Activated naive CD4-positive, alpha-beta T cell treated with Interleukin-2 at 50 U/mL for 16 hours (primary cell): Measurements from ENCODE around the gene PLA2G15.
A peak's percentile ranks its signal among the peaks of the same experiment; 100 is the strongest.

Source experiments
- DNase-seq: peaks from one replicate; pipeline ENCODE4 v3.0.0-alpha.2; 2020

PLA2G15 gene, protein sequence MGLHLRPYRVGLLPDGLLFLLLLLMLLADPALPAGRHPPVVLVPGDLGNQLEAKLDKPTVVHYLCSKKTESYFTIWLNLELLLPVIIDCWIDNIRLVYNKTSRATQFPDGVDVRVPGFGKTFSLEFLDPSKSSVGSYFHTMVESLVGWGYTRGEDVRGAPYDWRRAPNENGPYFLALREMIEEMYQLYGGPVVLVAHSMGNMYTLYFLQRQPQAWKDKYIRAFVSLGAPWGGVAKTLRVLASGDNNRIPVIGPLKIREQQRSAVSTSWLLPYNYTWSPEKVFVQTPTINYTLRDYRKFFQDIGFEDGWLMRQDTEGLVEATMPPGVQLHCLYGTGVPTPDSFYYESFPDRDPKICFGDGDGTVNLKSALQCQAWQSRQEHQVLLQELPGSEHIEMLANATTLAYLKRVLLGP

DNA sequence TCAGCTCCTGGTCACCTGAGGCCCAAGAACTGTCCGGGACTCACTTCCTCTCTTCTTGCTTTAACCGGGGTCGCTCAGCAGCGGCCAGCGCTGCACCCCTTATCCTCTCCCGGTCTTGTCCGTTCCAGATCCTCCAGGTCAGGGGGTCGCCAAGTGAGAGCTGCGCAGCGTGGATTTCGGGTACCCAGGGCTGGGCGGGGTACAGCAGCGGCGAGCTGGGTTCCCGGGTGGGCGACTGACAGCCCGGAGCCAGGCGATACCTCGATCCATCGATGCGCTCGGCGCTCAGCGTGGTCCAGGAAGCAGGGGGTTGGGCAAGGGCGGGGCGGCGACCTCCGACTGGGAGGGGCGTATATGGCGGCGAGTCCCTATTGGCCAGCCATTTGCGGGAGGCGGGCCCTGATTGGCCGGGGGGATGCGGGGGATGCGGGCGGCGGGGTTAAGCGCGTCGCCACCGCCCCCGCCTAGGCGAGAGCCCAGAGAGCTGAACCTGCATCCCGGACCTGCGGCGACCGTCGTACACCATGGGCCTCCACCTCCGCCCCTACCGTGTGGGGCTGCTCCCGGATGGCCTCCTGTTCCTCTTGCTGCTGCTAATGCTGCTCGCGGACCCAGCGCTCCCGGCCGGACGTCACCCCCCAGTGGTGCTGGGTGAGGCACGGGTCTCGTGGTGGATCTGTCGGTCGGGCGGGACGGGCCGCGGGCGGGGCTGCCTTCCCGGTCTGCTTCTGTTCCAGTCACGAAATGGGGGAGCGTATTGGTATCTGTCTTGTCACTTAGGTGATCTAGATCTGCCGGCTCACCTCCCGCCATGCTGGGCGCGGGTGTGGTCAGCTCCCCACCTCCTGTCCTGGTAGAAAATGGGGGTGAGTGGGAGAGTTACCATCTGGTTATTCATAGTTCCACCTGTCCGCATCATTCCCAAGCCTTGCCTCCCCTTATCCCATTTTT, at the start of gene PLA2G15:
PLA2G15 (plus strand) TSS at position 471 of the 951 bp plus-strand sequence; CDS start at position 525, 54 bp downstream.
- DNase-seq: peak; percentile 96

DNA sequence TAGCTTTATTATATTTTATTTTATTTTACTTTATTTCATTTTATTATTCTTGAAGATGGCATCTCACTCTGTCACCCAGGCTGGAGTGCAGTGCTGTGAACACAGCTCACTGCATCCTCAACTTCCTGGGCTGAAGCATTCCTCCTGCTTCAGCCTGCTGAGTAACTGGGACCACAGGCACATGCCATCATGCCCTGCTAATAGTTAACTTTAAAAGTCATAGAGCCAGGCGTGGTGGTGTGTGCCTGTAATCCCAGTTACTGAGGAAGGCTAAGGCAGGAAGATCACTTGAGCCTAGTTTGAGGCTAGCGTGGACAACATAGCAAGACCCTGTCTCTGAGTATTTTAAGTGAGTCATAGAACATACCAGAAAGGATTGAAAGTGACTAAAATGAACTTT, 47.9 kb upstream of the PLA2G15 start:
- DNase-seq: no peak

DNA sequence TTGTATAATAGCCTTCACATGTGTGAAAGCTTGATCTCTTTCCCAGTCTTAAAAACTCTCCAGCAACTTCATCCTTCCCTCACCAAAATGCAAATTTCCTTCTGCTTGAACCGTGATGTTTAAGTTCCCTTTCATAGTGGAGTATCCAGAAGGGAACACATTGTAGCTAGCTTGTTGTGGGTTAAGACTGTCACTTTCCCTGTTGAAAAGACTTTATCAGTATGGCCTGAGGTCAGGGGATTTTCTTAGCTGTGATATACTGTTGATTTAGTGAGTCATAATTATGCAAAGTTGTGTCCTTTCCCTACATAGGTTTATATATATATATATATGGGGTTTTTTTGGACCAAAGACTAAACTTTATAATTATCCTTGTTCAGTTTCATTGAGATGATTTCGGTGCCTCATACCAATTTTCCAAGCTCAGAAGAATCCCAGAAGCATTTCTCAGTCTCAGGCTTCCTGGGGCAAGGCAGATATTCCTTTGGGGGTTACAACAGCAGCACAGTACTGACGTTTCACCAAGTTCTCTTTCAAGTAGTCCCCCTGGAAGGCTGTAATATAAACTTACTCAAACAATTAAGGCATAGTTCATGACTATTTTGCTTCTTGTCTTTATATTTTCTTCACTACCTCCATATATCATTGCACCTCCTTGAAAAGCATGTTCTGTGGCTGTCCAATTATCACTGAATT, 44.9 kb upstream of the PLA2G15 start:
- no peak for DNase-seq

DNA sequence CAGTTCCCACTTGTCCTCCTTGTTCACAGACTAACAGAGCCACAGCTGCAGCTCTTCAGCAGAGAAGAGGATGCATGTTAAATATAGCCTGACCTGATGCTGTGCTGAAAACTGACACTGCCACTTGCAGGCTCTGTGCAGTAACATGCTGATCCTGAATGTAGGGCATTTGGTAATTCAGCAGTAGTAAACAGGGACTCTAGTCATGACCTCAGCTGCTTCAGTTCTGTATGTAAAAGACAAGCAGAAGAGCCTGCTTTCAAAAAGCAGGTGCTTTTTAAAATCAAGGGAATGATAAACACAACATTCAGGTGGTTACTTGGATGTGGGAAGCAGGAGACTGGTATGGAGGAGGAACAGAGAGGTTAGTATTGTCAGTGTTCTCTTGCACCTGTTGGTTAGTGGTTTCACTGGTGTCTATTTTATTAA, 43.1 kb upstream of the PLA2G15 start:
- no peak for DNase-seq

DNA sequence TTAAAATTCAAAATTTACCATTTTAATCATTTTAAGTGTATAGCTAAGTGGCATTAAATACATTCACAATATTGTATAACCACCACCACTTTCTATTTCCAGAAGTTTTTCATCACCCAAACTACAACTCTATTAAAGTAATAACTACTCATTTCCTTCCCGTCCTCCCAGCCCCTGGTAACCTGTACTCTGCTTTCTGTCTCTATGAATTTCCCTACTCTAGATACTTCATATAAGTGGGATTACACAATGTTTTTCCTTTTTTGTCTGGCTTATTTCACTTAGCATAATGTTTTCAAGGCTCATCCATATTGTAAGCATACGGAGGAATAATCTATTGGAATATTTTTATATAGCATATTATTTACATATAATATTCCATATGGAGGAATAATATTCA, 38.9 kb upstream of the PLA2G15 start:
- no peak for DNase-seq

DNA sequence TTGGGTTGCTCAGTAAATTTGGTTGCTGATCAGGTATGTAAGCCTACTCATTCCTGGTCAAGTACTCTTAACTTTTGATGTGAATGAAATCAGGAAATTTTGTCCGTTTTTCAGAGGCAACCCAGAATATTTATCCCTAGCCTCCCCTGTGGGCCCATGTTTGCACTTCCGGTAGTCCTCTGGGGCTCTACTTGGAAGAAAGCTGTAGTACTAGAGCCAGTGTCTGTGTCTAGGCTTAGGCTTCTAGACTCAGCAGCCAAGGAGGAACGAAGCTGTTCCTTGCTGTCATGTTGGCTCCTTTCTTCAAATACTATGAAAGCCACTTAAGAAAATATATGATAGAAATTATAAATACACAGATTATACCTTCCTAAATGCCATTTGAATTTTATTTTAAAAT, 30.4 kb upstream of the PLA2G15 start:
- DNase-seq: no peak

DNA sequence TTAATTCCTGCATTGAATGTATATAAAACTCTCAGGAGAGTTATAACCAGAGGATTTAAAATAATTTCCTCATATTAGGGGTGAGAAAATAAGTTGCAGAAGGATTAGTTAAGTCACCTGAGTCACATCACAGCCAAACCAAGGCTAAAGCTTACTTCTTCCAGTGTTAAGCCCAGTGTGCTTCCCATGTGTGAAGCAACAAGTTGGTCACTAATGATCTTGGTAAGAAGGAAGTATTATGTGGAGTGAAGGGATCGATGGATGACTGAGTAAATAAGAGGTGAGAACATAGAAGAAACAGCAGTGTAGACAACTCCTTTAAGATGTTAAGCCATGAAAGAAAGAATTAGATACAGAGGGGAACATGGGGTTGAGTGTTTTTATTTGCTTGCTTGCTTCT, 29.9 kb upstream of the PLA2G15 start:
- no peak for DNase-seq

DNA sequence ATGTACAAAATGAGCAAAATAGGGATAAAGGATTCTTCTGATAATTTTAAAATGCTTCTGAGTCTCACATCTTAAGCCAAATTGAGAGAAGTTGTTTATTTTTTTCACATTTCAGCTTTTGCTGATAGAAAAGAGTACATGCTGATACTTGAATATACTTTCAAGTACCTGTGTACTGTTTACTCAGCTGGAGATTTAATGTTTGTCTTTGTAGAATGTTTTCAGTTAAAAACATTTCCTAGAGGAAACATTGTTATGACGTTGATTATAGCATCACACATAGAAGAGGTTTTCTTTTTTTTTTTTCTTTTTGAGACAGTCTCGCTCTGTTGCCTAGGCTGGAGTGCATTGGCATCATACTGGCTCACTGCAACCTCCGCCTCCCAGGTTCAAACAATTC, 28.9 kb upstream of the PLA2G15 start:
- no peak for DNase-seq

DNA sequence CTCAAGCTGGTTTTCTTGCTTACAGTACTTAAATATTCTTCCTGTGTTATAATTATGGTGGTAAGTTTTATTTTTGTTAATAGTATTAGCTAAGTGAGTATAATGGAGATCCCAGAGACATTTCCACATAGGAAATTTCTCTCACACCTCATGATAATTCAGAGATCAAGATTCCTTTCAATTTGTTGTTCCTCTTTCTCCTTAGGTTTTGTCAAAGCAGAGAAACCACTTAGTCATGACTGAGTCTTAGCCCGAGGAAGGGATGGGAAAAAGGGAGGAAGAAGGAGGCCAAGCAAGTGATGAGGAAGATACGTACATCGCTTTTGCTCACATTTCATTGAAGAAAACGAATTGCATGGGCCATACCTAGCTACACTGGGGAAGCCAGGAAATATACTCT, 27.7 kb upstream of the PLA2G15 start:
- DNase-seq: no peak

DNA sequence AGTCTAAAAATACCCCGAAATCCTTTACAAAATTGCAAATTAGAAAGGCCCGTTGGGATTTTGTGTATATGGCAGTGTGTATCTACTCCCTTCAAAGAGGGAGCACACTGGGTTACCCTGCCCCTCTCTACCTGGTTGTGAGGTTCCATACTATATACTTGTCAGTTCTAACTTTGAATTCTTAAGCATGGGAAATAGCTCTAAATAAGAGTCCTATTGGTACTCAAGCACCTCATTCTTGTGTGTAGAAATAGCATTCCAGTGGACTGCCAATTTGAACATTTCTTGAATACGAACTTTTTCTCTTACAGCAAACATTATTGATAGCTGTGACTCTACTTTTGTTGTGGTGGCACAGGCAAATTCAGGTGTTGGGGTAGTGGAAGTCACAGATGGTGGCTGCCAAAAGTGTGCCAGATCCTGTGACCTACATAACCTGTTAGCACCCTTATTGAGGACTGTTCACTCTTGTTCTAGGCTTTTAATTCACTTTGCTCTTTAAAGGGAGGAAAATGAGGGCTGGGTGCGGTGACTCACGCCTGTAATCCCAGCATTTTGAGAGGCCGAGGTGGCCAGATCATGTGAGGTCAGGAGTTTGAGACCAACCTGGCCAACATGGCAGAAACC, 25.3 kb upstream of the PLA2G15 start:
- no peak for DNase-seq

DNA sequence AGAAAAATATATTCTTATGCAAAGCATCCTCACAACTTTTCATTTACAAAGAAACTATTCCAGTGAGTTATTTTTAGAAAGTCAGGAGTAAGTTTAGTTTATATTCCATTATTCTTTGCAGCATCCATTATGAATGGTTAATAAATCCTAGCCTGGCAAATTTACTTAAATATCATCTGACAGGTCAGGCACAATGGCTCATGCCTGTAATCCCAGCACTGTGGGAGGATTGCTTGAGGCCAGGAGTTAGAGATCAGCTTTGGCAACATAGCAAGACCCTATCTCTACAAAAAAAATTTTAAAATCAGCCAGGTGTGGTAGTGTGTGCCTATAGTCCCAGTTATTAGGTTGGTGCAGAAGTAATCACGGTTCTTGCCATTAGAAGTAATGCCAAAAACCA, 22.1 kb upstream of the PLA2G15 start:
- DNase-seq: no peak

DNA sequence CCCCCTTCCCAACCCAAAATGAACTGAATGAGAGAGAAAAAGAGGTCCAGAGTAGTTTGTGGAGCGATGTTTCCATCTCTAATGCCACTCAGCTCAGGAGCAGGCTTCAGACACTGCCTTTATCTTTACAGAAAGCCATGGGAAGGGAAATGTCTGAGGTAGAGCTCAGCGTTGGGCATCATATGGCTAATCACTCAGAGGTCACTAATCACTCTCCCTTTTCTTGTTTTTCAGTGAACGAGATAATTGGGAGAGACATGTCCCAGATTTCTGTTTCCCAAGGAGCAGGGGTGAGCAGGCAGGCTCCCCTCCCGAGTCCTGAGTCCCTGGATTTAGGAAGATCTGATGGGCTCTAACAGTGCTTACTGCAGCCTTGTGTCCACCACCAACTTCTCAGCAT, 19.1 kb upstream of the PLA2G15 start:
- DNase-seq: no peak

DNA sequence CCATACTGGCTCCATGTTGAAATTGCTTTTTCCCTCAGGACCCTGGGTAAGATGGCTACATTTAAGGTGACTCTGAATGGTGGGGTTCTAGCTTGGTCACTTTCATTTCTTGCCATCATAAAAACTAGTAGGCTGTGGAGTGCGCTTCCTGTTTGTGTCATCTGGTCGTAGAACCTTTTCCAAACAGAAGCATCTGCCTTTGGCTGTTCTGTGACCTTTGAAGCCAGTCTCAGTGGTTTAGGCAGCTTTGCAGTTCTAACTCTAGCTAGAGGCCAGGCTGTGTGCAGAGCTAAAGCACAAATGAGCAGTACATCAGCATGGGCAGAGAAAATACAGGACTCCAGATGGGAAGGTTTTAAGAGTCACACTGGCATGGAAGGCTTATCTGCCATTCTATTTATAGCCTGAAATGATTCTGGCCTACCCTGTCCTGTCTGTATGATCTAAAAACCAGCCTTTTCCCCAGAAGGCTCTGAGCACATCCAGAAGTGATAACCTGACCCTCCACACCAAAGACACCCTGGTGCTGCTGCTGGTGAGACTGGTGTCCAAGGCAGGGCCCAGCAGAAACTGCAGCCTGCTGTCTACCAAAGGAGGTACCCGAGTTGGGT, 17.9 kb upstream of the PLA2G15 start:
- no peak for DNase-seq

DNA sequence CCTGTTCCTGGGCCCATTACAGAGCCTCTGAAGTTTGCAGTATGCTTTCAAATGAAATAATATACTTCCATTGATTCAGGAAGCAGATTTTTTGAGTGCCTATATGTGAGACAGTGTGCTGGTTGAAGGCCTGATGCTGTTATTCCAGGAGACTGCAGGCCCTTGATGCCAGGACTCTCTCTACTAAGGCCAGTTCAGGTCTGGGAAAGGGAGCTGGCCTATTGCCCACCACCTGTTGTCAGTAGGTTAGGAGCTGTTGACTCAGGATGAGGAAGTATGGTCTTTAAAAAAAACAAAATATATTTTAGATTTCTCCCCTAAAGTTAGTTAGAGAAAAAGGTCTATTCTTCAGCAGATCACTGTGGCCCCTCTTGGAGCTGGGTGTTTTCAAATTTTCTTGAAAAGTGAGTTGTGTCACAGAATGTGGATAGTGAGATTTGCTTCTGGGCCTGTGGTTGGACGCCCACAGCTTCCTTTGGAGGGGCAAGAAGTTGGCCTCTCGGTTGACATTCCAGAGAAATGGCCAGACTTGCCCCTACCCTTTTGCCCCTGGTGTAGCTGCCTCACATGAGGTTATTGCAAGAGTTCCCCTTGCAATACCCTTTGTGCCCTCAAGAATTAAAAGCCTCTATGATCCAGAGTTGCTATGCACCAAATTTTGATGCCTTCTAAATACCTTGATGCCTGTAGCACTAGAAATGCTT, 17.2 kb upstream of the PLA2G15 start:
- DNase-seq: no peak

DNA sequence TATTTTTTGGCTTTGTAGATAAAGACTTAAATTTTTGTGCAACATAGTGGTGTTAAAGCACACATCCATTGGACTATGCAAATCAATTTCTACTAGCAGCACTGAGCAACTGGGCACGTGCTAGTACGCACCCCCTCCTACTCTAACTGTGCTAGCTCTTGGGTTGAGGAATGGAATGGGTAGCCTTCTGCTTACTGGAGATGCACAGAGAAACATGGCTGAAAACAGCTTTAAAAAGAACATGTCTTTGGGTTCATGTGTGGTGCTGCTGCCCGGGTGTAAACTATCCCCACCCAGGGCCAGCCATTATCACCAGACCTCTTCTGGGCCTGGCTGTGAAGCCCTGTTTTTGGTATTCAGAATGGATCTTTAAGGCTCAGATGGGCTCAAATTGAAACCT, 16.5 kb upstream of the PLA2G15 start:
- DNase-seq: no peak

DNA sequence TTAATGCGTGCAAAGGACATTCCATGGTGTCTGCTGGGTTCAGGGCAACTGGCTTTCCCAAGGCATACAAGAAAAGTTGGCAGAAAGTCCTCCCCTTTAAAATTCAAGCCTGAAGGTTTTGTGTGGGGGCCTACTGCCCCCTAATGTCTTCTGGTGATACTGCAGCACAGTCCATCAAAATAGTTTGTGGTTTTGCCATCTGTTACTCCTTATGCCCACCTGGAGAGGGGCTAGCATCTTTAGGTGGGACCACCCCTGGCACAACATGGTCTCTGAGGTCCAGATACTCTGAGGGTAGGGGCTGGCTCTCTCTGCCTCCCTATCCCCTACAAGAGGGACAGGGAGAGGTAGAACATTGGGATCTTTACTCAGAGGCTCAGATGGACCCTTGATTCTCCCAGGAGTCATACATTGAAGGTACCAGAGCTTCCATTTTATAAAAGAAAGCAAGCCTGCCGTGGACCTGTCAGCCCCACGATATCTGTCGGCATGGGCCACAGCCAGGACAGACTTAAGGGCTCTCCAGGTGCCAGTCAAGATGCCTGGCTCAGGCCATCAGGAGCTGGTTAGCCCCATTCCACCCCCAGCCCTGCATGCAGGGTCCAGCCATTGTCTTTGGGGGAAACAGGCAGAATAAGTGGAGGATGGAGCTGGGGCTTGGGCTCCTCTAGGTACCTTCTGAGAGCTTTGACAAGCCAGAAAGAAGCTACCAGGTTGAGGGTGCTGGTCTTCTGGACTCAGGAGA, 15.6 kb upstream of the PLA2G15 start:
- peak; percentile 50 for DNase-seq

DNA sequence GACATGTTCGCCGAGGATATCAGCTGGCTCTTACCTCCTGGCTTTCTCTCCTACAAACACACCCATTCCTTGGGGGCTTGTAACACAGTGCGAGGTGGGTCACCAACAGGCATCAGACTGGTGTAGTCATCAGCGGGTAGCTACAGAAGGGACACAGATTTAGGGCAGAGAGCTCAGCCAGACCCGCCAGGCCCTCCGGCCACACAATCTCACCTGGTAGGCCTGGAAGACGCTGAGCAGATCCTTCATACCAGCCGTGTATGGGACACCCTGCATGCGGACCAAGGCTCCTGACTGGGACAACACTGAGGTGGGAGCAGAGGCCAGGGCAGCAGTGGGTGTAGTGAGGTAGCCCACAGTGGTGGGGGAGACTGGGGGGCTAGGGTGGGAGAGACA, 15.0 kb upstream of the PLA2G15 start:
- DNase-seq: no peak

DNA sequence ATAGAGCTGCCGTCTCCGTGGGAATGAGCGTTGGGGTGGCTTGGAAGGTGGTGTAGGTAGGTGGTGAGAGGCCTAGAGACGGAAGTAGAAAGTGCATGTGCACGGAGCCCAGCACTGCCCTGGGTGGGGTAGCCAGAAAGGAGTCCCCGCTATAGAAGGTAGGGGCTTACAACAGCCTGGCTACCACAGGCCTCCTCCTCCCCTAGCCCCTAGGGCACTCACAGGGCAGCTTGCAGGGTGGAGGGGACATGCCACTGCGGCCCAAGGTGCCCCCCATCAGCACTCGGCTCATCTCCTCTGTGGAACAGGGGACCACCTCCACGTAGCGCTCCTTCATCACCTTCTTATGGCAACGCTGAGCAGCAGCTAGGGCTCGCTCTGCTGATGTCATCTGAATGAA, 14.2 kb upstream of the PLA2G15 start:
- DNase-seq: no peak

DNA sequence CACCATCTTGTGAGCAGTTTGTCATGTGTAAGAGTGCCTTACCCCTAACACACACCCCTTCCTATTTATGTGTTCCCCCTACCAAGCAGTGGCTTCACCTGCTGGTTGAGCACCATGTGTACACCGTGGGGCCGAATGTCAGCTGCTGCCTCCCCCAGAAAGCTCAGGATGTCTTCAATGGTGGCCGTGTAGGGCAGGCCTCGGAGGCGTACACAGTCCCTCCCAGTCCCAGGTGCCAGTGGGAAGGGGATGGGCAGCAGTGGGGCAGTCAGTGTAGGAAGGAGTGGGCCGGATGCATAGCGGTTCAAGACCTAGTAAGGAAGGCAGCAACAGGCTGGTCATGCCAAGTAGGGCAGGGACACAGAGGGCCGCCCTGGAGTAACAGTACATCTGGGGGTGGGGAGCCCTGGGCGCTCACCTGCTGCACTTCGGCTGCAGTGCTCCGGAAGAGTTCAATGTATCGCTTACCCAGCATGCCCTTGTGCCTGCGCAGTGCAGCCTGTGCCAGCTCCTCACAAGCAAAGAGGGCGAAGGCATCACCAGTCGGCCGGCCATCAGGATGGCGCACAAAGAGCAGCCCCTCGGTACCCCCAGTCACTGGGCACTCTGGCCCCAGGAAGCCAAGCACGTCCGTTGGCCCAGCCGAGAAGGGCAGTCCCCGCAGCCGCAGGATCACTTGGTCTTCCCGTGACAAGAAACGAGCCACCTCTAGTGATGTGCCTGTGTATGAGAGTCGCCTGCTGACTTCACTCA, 13.6 kb upstream of the PLA2G15 start:
- no peak for DNase-seq

DNA sequence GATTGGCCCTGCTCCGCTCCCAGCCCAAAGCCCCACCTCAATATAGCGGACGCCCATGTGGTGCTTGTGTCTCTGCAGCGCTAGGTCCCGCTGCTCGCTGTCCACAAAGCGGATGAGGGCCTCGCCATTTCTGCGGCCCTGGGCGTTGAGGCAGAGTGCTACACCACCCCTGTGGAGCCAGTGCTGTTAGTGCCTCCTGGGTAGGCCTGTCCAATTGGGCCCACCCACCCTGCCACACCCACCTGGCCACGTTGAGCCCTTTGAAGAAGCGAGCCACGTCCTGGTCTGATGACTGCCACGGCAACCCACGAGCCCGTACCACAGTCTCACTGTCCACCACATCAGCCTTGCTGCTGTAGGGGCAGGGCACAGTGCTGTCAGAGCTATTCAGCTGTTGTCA, 12.8 kb upstream of the PLA2G15 start:
- no peak for DNase-seq
